ENCODE results near the gene PARVB. TPM values are rescaled to one million over a fixed set of nuclear protein-coding genes. Genes with fewer than 3 reads are reported as not detected.

The PARVB gene
- total and polyA plus RNA-seq, 2 of the 8 experiments (the other 6 are each of a cell fraction or from before 2014, with no cell fraction given): 14.5 to 18.6 TPM

DNA sequence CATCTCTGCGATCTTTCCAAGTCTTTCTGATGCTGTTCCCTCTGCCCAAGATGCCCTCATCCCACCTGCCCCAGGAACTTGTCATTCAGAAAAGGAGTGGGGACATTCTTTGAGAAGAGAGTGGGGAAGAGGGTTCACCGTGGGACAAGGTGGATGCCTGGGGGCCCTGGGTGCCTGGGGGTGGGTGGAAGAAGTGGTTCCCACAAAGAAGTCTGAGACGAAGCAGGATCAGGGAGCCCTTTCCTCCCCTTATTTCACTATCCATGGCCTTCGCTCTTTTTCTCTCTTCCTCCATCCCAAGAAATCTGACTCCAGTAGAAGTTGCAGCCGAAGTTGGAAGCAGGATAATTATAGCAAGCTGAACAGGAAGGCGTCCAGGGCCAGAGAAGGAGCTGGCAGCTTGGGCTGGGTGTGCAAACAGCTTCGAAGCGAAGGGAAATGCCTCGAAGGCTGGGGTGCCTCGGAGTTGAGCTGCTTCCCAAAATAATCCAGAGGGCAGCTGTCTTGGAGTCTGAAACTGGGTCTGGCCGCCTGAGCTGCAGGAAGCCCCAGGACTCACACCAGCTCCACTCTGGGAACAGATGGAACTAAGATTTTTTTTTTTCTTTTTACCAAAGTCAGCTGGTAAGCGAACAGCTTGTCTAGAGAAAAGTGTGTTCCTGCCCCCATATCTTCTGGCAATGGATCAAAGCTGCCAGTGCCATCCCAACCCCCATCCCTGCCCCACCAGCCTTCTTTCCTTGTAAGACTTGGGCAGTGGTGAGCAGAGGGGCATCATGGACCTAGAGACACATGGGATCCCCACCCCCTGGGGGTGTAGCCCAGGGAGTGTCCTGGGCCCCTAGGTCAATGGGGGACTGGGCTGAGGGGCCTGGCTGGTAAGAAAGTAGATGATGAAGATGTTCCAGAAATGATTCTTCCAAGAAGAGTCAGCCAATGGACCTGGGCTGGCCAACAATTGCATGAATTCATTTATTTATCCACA is 188.1 kb downstream of the PARVB start:
- Histone ChIP-seq H3K56ac (replicated peaks; ENCODE audit: insufficient read length, low read depth, low read length) (no peak overlapping the region), H2BK15ac (ENCODE audit: low read length) (no peak overlapping the region), H3K14ac (ENCODE audit: insufficient read length) (no peak overlapping the region), H2AFZ (ENCODE audit: low read length) (0 out of 2 replicates have a peak overlapping the region, but pooled peaks have one; percentile 20), H2BK120ac (replicated peaks; ENCODE audit: low read depth, low read length) (no peak overlapping the region), H3K27me3 (replicated peaks in 1 of 4; ENCODE audit: control insufficient read depth in 3 of 4, extremely low read depth in 1 of 4, insufficient read depth in 3 of 4, low read length in 3 of 4) (no peaks in the 10 kb centered on the region), H3K9me3 (ENCODE audit: insufficient read depth in 2 of 2, low read depth in 1 of 2, low read length in 1 of 2) (0 out of 4 replicates have a peak, but pooled peaks cover 0 to 3% of the 10 kb centered on the region in 2 experiments), H2BK5ac (ENCODE audit: low read depth, low read length) (no peak overlapping the region), H3K4me3 (ENCODE audit: extremely low read depth in 1 of 4, insufficient read depth in 2 of 4, low read depth in 3 of 4, low read length in 4 of 4) (no peak overlapping the region), H3K23me2 (ENCODE audit: low read depth, low read length) (peaks cover 7% of the 10 kb centered on the region; the same call in 1 of the 2 replicates), H2BK12ac (ENCODE audit: low read depth, low read length) (peak overlapping the region; percentile 7; the same call in 1 of the 2 replicates), H3K18ac (ENCODE audit: extremely low read depth, low read length) (no peak overlapping the region), H4K91ac (replicated peaks; ENCODE audit: insufficient read length, low read length) (no peak overlapping the region), H4K20me1 (replicated peaks in 1 of 2; ENCODE audit: control insufficient read depth in 1 of 2, insufficient read depth in 2 of 2, low read length in 2 of 2) (peaks cover 0 to 5% of the 10 kb centered on the region in 2 experiments), H3K27ac (ENCODE audit: low read depth, low read length) (no peak overlapping the region), H3K79me2 (ENCODE audit: control insufficient read depth in 1 of 2, insufficient read depth in 2 of 2, low read length in 2 of 2) (no peaks in the 10 kb centered on the region), H3K9ac (replicated peaks in 1 of 4; ENCODE audit: extremely low read depth in 1 of 4, low read depth in 3 of 4, low read length in 3 of 4) (no peak overlapping the region), H3K4me2 (ENCODE audit: insufficient read depth in 1 of 2, low read depth in 2 of 2, low read length in 2 of 2) (no peak overlapping the region), H3K23ac (ENCODE audit: insufficient read length) (no peak overlapping the region), H3K36me3 (ENCODE audit: control insufficient read depth in 2 of 4, insufficient read depth in 4 of 4, low read length in 3 of 4) (no peaks in the 10 kb centered on the region; a peak in 1 of 8 replicates), H3K4me1 (replicated peaks in 1 of 4; ENCODE audit: control insufficient read depth in 3 of 4, insufficient read depth in 4 of 4, low read length in 3 of 4) (no peaks in the 10 kb centered on the region; a peak in 1 of 7 replicates), H2BK20ac (ENCODE audit: low read length) (no peak overlapping the region), H4K8ac (ENCODE audit: extremely low read depth, insufficient read depth, low read length) (no peak overlapping the region), H4K5ac (ENCODE audit: insufficient read length, low read depth, low read length) (no peak overlapping the region), H3K4ac (replicated peaks; ENCODE audit: insufficient read length, low read depth, low read length) (no peak overlapping the region), H2AK5ac (ENCODE audit: low read depth, low read length) (no peak overlapping the region), H3K79me1 (ENCODE audit: low read depth, low read length) (no peaks in the 10 kb centered on the region)
- CTCF ChIA-PET (ENCODE audit: partially characterized antibody): interaction anchor here (0.9 to 1.8 kb wide), 3 partner anchors 9 to 413 kb away, joined by 3 to 5 read pairs (median 3); no protein-coding TSS in a partner anchor
- POLR2A ChIA-PET (ENCODE audit: partially characterized antibody): interaction anchor here (0.8 kb wide), 1 partner anchor 495 kb away, joined by 3 read pairs; no protein-coding TSS in a partner anchor
- DNase-seq (ENCODE audit: low read depth in 1 of 2, low spot score in 2 of 2) (peak in 1 of 2 experiments; percentile 39), FAIRE-seq (no peak)
- 88% methylated on average over 12 of the region's 12 CpGs; no CpG with 5 or more reads in 1 of the 2 experiments for WGBS, 2 experiments (ENCODE audit: extremely low coverage in 1 of 2, insufficient coverage in 1 of 2, insufficient read length in 1 of 2, insufficient replicate concordance in 2 of 2, low coverage in 1 of 2, low lambda C conversion rate in 2 of 2, missing lambda C conversion rate in 1 of 2)
- TF ChIP-seq NRF1 (IDR thresholded peaks at IDR 0.05; ENCODE audit: low read depth, low read length): no peak
- TF ChIP-seq BCL11A (IDR thresholded peaks at IDR 0.05; ENCODE audit: low read depth in 2 of 2, low read length in 2 of 2): no peak
- no peak for TF ChIP-seq TAF7 (optimal IDR thresholded peaks at IDR 0.05; ENCODE audit: borderline replicate concordance, low read depth, low read length)
- TF ChIP-seq NANOG (IDR thresholded peaks at IDR 0.05; ENCODE audit: insufficient read depth, low read depth, low read length, poor library complexity, severe bottlenecking): no peak
- TF ChIP-seq, protein P1, sequence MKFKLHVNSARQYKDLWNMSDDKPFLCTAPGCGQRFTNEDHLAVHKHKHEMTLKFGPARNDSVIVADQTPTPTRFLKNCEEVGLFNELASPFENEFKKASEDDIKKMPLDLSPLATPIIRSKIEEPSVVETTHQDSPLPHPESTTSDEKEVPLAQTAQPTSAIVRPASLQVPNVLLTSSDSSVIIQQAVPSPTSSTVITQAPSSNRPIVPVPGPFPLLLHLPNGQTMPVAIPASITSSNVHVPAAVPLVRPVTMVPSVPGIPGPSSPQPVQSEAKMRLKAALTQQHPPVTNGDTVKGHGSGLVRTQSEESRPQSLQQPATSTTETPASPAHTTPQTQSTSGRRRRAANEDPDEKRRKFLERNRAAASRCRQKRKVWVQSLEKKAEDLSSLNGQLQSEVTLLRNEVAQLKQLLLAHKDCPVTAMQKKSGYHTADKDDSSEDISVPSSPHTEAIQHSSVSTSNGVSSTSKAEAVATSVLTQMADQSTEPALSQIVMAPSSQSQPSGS (IDR thresholded peaks at IDR 0.05; ENCODE audit: low read length): no peak
- TF ChIP-seq KDM4A (IDR thresholded peaks at IDR 0.05; ENCODE audit: low read depth, low read length, severe bottlenecking): no peak
- no peak for TF ChIP-seq YY1 (IDR thresholded peaks at IDR 0.05; ENCODE audit: low read depth, low read length)
- TF ChIP-seq BRCA1 (IDR thresholded peaks at IDR 0.05; ENCODE audit: low read depth, low read length): no peak
